HepG2 (cell line): ENCODE measurements around the gene RAB14.

Source experiments
- CTCF ChIP-seq: sonication (generic); formaldehyde crosslinking; IDR thresholded peaks from 2 replicates; pipeline ENCODE4 v1.5.0; 2020; ENCODE audit warnings: mild to moderate bottlenecking, missing genetic modification reagents, moderate library complexity
- RBM39 ChIP-seq: fragments of 200-400 bp; formaldehyde crosslinking; IDR thresholded peaks from one replicate; pipeline ENCODE4 v1.6.1; 2018; ENCODE audit warnings: antibody characterized with exemption, mild to moderate bottlenecking, low read depth, low read length; ENCODE audit not compliant: poor library complexity, severe bottlenecking
- TGIF2 ChIP-seq: IDR thresholded peaks from 2 replicates; pipeline ENCODE4 v1.6.1; 2016; ENCODE audit warnings: control low read depth, missing compliant biosample characterization
- TF ChIP-seq, protein P1 (sequence below): sonication (generic); formaldehyde crosslinking; IDR thresholded peaks from 2 replicates; pipeline ENCODE4 v1.4.0; 2020; ENCODE audit warnings: missing genetic modification reagents, mild to moderate bottlenecking, borderline replicate concordance

DNA sequence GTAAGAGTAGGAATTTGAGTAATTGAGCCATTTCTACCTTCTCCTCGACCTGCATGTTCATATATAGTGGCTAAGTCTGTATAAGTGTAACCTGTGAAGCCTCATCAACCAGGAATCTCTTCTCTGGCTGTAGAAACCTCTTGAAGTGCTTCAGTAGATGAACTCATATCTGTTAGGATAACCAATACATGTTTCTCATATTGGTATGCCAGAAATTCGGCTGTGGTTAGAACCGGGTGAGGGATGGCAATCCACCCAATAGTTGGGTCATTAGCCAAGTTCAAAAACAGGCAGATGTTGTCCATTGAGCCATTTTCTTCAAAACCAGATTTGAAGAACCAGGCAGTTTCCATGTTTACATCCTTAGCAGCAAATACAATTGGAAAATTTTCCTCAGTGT, 37.4 kb upstream of the RAB14 start:
- TF ChIP-seq TGIF2 (CRISPR knock-in tag): no peak
- no peak for TF ChIP-seq RBM39
- TF ChIP-seq, protein P1, sequence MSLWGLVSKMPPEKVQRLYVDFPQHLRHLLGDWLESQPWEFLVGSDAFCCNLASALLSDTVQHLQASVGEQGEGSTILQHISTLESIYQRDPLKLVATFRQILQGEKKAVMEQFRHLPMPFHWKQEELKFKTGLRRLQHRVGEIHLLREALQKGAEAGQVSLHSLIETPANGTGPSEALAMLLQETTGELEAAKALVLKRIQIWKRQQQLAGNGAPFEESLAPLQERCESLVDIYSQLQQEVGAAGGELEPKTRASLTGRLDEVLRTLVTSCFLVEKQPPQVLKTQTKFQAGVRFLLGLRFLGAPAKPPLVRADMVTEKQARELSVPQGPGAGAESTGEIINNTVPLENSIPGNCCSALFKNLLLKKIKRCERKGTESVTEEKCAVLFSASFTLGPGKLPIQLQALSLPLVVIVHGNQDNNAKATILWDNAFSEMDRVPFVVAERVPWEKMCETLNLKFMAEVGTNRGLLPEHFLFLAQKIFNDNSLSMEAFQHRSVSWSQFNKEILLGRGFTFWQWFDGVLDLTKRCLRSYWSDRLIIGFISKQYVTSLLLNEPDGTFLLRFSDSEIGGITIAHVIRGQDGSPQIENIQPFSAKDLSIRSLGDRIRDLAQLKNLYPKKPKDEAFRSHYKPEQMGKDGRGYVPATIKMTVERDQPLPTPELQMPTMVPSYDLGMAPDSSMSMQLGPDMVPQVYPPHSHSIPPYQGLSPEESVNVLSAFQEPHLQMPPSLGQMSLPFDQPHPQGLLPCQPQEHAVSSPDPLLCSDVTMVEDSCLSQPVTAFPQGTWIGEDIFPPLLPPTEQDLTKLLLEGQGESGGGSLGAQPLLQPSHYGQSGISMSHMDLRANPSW (CRISPR knock-in tag): no peak
- TF ChIP-seq CTCF: no peak
